Hematopoietic multipotent progenitor cell treated with erythropoietin and hydrocortisone succinate and interleukin-3 and kit ligand, for 4 days (in vitro differentiated cells): ENCODE results near the gene ANKK1.

Experiments used
- DNase-seq: peaks from one replicate; pipeline ENCODE4 v3.0.0-alpha.2; 2015

Gene ANKK1

DNA sequence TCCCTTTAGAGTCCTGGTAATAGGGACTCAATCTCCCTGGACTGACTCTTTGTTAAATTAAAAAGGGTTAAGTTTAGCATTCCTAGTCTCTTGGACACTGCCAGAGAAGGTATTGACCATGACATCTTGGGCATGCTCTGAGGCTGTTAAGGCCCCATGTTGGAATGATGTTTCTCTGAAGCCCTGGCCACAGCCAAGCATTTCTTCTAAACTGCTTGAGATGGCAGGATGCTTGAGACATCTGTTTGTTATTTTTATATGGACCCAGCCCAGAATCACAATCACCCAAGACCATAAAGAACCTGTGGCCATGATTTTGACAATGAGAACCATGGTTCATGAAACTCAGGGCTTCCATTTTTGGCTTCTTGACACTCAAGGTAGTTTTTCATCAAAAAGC lies 5.5 kb upstream of the ANKK1 start:
- DNase-seq, result no peak

DNA sequence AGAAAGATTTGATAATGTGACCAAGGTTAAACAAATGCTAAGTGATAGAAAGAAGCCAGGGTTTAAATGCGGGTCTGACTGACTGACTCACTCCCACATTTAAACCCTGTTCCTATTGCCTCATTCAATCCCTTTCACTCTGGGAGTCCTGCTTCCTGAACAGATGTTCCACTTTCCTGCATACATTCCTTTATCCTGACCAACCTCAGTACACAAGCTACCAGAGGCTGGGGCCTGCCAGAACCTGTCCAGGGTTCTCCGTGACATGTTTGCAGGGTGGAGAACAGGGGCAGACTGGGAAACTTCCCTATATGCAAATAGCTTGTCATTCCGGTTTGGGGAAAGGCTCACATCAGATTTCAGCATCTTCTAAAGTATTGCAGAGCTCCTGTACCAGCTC lies 3.0 kb upstream of the ANKK1 start:
- no peak for DNase-seq

DNA sequence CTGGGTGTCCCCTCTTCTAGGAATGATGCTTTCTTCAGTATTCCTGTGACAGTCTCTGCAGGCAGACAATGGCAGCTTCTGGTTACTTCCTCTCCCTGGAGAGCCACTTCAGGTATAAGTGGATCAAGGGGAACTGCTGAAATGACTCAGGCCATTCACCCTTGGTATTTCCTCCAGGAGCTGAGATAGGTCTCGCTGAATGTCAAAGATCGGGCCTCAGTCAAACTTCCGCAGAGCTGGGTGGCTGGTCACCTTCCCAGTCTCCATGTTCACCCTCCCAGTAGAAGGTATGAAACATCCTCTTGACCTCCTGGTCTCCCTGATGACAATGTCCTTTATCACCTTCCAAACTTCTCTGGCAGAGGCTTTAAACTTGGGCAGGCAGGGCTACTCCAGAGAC lies 1.8 kb upstream of the ANKK1 start:
- DNase-seq, result no peak

DNA sequence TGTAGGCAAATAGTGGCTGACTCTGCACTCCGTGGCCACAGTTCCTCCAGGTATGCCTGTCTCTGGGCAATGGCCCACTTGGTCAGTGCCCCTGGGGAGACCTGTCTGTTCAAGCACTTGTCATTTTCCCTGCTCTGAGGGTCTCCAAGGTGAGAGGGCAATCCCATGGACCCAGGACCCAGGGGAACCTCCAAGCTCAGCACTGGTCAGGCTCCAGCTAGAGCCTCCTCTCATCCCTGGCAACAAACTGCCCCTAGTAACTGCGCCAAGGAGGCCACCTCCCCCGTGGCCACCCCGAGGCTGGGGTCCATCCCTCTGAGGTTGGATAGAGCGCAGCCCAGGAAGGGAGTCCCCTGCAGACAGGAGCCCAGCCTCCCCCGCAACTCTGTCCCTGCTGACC lies 713 bp upstream of the ANKK1 start:
- no peak for DNase-seq

DNA sequence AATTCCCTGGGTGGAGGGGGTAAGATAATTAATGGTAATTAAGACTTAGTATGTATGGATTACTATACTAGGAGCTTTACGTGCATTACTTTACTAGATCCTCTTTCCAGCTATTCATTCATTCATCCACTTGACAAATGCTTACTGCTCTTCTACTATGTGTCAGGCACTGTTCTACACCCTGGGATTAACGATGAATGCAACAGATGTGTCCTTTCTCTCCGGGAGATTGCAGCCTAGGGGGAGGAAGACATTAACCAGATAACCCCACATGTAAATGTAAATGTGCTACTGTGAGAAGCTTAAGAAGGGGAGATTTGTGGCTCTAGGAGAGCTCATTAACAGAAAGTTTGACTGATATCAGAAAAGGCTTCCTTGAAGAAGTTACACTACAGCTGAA lies 1.7 kb downstream of the ANKK1 start:
- DNase-seq, result no peak

DNA sequence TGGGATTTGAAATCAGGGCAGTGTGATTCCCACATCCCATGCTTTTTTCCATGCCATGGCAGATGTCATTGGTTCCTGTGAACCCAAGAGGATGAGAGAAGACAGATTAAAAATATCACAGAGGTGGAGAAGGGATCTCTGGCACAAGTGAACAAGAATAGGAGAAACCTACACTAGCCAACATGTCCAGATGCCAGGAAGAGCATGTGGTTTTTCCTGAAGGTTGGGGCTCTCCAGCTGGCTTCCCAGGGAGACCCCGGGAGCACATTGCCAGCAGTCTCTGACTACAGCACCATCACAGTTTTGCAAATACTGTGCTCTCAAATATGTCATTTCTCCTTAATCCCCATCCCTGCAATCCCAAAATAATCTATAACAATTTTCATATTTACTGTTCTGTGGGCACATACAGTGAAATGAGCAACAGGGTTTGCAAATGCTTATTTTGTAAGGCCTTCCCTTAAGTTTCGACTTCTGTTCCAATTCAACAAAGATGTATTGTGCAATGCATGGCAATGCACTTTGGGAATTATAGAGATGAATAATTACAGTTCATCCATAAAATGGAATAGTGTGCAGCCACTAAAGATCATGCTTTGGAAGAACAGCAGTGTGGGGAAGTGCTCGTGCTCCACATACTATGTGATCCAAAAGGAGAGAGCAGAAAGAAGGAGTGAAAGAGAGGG lies 4.8 kb downstream of the ANKK1 start:
- DNase-seq, result no peak

DNA sequence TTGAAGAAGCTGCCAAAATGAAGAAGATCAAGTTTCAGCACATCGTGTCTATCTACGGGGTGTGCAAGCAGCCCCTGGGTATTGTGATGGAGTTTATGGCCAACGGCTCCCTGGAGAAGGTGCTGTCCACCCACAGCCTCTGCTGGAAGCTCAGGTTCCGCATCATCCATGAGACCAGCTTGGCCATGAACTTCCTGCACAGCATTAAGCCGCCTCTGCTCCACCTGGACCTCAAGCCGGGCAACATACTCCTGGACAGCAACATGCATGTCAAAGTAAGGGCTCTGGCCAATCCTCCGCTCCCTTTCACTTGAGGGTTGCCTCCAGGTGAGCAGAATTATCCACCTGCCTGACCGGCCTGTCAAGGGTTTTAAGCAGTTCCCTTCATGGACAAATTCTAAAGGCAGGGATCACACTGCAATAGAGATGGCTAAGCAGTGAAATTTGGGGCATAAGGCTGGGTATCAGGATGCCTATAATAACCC lies 6.0 kb downstream of the ANKK1 start:
- no peak for DNase-seq

DNA sequence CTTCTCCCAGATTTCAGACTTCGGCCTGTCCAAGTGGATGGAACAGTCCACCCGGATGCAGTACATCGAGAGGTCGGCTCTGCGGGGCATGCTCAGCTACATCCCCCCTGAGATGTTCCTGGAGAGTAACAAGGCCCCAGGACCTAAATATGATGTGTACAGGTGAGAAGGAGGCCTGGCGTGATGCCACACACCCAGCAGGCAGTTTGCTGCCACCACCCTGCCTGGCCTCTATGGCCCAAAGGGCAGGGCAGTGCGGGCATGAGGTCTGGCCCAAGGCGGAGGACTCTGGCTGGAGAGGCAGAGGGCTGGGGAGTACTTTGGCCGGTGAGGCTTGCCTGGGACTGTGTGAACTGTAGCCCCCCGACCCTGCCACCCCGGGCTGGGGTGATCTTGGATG lies 7.3 kb downstream of the ANKK1 start:
- DNase-seq, result no peak

DNA sequence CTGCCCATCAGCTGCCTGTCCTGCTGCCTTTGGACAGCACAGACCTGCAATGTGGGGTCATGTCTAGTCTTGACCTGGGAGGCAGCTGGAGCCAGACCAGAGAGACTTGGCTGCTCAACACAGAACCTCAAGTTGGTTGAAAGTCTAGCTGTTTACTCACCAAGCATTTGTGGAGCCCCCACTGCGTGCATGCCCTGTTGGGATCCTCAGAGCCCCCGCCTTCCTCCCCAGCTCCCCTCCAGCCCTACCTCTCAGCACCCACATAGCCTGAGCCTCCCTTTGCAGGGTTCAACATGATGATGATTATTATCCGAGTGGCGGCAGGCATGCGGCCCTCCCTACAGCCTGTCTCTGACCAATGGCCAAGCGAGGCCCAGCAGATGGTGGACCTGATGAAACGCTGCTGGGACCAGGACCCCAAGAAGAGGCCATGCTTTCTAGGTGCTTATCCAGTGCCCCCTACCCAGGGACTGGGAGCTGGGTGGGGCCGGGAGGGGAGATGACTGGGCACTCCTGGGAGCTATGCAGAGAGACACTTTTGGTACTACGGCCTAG lies 8.3 kb downstream of the ANKK1 start:
- no peak for DNase-seq

DNA sequence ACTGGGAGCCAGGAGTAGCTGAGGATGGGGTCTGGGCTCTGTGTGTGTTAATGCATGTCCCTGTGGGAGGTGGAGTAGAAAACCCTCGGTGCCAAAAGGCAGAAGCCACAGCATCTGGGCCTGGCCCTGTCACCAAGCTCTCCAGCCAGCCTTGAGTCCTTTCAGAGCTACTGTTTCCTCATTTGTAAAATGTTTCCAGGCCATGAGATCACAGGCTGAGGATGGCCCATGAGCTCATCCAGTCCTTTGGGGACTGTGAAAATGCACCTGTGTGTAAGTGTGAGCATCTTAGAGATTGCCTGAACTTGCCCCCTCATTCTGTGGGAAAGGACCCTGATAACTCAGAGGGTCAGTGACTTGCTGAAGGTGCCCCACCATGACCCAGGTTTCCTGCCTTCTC lies 9.1 kb downstream of the ANKK1 start:
- no peak for DNase-seq

DNA sequence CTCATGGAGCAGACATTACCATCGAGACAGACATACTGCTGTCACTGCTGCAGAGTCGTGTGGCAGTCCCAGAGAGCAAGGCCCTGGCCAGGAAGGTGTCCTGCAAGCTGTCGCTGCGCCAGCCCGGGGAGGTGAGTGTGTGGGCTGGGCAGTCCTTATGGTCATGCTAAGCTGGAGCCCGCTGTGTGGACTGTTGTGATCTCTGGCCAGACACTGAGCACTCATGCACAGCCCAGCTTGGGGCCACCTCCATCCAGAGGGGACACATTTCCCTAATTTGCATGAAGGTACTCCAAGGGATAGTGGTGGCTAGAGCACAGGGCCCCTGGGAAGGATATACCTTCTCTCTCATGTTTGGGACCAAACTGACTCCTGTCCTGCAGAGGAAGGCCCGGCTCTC lies 9.6 kb downstream of the ANKK1 start:
- DNase-seq, result no peak

DNA sequence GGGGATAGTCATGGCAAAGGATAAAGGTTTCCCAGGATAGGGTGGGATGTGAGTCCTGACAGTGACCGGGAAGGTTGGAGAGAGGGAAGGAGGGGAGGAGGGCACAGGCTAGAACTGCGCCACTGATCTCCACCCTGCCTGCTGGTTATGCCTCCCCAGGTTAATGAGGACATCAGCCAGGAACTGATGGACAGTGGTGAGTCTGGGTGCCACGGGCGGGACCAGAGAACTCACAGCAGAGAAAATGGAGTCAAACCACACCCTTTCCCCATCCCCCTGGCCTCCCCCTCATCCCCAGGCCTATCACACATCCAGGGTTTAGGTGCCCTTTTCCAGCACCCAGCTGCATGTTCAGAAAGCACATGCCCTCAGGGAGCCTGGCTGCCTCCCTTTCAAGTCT lies 10.2 kb downstream of the ANKK1 start:
- no peak for DNase-seq

DNA sequence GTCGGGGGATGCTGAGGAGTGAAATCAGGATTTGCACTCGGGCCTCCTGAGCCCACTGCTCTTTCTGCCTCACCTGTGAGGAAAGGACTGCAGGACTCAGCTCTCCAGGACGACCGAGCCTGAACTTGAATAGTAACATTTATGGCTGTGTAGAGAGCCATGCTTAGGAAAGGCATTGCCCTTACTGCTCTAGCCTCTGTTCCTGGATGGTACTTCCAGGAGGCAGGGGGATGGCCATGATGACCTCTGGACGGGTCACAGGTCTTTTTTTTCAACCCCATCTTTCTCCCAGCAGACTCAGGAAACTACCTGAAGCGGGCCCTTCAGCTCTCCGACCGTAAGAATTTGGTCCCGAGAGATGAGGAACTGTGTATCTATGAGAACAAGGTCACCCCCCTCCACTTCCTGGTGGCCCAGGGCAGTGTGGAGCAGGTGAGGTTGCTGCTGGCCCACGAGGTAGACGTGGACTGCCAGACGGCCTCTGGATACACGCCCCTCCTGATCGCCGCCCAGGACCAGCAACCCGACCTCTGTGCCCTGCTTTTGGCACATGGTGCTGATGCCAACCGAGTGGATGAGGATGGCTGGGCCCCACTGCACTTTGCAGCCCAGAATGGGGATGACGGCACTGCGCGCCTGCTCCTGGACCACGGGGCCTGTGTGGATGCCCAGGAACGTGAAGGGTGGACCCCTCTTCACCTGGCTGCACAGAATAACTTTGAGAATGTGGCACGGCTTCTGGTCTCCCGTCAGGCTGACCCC lies 11.3 kb downstream of the ANKK1 start:
- DNase-seq, result no peak

DNA sequence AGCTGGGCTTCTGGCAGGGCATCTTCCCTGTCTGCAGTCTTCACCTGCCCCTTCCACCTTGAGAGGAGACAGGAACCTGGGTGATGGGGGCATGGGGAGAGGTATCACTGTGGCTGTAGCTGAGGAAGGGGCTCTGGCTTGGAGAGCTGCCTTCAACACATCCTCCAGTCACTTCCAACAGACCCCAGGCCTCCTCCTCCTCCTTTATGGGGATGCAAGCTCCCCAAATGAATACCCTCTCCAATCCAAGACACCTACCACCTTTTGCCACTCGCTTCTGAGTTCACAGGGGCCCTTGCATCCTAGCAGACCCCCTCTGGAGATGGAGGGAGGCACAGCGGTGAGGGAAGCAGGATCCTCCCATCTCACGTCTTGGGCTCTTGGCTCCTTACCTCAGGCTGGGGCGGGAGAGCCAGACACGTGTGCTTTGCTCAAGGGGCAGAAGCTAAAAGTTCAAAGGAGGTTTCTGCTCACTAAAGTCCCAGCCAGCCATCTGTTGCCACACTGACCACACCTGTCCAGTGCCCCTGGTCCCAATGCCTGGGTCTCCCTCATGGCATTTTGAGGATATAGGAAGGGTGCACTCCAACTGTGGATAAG lies 13.2 kb downstream of the ANKK1 start:
- no peak for DNase-seq

DNA sequence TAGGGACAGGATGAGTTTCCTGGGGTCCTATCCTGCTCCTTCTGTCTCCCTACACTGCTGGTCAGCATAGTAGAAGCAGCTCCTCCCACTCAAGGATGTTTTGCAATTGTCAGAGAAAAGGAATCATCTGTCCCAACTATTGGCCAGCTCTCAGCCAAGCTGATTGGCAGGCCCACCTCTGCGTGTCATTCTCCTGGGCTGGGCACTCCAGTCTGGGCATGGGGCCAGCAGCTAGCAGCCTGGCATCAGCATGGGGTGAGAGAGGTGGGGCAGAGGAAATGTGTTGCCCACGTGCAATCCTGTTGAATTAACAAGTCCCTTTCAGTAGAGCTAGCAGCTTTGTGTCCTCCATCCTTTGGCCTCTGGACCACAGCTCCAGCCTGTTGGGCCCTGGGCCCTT lies 14.1 kb downstream of the ANKK1 start:
- DNase-seq, result peak; percentile 76

DNA sequence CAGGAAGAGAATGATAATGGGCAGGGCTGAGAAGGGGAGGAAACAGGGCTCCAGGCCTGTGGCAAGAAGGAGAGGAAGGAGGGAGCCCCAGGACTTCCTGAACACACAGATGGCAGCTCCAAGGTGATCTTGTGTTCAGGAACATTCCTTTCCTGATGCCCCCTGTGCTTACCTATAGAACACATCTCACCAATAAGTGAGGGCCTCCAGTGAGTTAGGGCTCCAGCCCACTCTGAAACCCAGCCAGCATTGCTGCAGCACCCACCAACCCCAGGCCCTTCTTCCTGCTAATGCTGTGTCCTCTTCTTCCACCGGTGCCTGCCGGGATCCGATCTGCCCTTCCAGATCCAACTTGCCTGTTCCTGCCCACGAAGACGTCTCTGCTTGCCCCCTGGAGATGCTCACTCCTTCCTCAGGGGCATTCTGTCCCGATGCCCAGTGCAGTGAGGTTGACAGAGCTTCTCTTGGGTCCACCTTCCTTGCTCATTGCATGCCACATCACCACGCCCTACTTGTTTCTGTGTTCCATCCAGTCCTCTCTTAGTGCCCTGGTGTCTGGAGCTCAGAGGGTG lies 17.4 kb downstream of the ANKK1 start:
- DNase-seq, result no peak

DNA sequence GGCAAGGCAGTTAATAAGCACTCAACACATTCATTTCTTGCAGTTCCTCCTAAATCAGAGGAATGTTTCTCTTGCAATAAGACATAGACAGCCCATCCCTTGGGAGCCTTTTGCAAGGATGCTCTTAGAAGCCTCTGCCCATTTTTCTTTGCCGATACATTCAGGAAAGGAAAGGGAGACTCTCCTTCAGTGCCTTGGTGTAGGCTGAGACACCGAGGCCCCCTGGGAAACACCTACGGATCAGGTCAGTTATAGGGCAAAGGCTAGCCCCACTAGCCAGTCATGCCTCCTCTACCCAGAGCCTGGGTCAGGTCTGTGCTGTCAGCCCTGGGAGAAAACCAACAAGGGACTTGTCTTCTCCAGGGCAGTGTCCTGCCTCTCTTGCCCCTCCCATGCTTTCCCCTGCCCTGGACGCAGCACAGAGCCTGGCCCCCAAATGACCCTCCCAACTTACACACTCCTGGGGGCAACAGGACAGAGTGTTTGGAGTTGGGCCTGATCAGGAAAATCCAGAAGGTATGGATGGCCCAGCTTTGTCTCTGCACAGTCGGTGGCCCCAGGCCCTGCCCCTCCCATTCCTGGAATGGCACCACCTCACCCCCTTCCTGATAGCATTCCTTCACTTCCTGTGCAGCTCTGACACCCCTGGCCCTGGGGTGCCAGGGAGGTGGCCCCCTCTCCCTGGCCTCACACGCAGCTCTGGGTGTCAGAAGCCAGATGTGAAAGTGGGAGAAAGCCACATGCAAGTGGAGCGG lies 18.3 kb downstream of the ANKK1 start:
- no peak for DNase-seq

DNA sequence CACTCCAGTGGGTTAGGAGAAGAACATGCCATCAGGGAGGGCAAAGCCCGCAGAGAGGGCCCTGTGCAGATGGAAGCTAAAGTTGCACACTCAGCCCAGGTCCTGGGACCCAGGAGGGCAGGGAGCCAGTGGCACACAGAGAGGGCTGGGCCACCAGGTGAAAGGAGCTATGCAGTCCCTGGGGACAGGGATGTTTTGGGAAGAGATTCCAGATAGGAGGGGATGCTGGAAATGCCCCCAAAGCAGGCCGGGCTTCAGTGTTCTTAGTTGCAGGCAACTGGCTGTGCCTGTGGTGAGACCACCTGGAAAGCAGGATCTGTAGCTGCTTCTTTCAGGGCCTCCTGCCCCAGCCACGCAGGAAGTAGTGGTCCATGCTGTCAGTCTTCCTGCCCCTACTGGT lies 19.6 kb downstream of the ANKK1 start:
- DNase-seq, result no peak

DNA sequence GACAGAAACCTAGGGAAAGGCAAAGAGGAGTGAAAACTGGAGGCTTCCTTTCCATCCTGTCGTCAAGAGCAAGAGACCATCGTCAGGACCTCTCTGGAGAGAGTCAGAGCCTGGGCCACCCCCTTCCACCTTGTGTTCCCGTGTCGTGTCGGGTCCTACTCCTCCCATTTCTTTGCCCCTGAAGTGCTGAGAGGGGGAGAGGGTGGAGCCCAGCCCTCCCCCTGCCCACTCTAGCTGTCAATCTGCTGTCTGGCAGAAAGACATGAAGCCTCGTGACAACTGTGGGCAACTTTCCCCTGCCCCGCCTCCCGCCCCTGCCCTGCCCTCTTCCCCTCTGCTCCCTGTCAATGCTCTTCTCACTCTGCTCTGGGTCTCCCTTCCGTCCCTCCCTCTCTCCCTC lies 20.6 kb downstream of the ANKK1 start:
- no peak for DNase-seq

DNA sequence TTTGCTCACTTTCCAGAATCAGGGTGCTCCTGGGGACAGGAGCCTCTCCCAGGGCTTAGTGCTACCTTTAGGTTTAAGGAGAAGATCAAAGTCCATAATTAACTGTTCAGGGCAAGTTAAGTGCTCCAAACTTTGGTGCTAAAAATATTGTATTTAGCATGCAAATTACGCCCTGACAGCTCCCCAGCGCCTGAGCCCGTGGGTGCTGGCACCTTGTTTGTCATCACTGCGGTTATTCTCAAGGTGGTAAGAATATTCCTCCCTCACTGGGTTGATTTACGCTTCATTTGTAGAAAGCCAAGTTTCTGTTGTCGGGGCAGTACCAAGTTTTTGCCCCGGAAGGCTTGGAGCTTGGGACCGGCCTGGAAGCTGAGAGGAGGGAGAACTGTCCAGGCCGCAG lies 21.3 kb downstream of the ANKK1 start:
- no peak for DNase-seq

DNA sequence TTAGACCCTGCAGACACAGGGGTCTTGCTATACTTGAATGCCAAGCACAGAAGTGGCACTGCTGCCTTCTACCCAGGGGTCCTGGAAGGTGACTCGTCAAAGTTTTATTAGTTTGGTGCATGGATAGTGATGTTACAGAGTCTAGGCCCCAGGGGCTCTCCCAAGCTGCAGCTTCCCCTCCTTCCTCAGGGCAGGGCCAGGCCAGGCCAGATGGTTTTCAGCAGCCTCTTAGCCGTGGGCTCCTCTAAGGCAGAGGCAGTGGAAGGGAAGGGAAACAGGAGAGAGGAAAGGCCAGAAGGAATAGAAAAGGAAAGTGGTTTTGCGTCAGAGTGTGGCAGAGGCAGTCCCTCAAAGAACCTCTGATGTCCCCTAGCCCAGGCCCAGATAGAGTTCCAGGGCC lies 21.9 kb downstream of the ANKK1 start:
- DNase-seq, result no peak

DNA sequence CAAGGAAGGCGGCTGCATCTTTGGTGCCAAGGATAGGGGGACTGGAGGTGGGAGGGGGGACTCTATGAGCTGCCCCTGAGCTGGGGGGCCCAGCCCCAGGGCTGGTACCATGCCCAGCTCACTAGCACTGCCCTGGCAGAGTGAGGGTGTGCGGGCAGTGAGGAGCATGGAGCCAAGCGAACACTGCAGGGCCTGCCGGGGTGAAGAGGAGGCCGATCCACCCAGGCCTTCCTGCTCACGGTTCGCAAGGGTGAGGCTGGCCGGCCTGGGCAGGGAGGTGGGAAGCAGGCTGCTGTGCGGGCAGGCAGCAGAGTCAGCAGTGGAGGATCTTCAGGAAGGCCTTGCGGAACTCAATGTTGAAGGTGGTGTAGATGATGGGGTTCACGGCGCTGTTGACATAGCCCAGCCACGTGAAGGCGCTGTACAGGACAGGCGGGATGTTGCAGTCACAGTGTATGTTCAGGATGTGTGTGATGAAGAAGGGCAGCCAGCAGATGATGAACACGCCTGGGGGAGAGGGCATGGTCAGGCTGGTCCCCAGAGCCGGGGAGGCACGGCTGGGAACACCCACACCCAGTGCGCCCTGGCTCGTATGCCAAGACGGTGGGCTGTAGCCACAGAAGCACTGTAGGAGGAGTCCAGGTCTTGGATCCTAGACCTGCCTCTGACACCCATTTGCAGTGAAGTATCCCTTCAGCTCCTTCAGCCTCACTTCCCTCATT lies 23.0 kb downstream of the ANKK1 start:
- no peak for DNase-seq
